Measurements from ENCODE around the gene SEZ6.

- TF ChIP-seq CTCF (IDR thresholded peaks at IDR 0.05) = no peak
- TF ChIP-seq REST (IDR thresholded peaks at IDR 0.05; ENCODE audit: insufficient read depth in 1 of 2, low read depth in 2 of 2, low read length in 1 of 2) = no peak
- no peak for TF ChIP-seq POLR2AphosphoS5 (IDR thresholded peaks at IDR 0.05; ENCODE audit: low read depth, low read length)
These were observed 49.7 kb downstream of the SEZ6 start for GRCh38 chr17:28956112-28956511.

All from Panc1 (cell line).